Transverse colon (tissue), 4 donors: Measurements from ENCODE around the gene CCDC107.

Experiments
- CTCF ChIP-seq, 5 experiments: fragments of 200-600 bp in 3 of 5; fragments of 450-650 bp in 2 of 5; sonication (generic) in 3 of 5; IDR thresholded peaks; 1 replicate in 2 of 5; 2 replicates in 3 of 5; pipeline ENCODE4 v1.5.1; 2016 to 2017; ENCODE audit warnings: antibody characterized with exemption in 5 of 5, inconsistent platforms in 3 of 5, mild to moderate bottlenecking in 2 of 5, moderate library complexity in 1 of 5
- POLR2A ChIP-seq: fragments of 450-650 bp; IDR thresholded peaks from one replicate; pipeline ENCODE4 v1.6.1; 2016; ENCODE audit warnings: antibody characterized with exemption, mild to moderate bottlenecking, moderate library complexity
- POLR2AphosphoS5 ChIP-seq, 3 donors: sonication (generic); formaldehyde crosslinking; IDR thresholded peaks; one replicate each; pipeline ENCODE4 v1.6.1; 2016; ENCODE audit warnings: antibody characterized with exemption in 3 of 3

- TF ChIP-seq CTCF (IDR thresholded peaks at IDR 0.05), result no peak
- TF ChIP-seq POLR2A, result no peak
- TF ChIP-seq POLR2AphosphoS5 (IDR thresholded peaks at IDR 0.05), result no peak
These were observed 802 bp downstream of the CCDC107 start for GRCh38 chr9:35658968-35659220.
